Measurements from ENCODE around the gene ACTR2.

ACTR2 gene

DNA sequence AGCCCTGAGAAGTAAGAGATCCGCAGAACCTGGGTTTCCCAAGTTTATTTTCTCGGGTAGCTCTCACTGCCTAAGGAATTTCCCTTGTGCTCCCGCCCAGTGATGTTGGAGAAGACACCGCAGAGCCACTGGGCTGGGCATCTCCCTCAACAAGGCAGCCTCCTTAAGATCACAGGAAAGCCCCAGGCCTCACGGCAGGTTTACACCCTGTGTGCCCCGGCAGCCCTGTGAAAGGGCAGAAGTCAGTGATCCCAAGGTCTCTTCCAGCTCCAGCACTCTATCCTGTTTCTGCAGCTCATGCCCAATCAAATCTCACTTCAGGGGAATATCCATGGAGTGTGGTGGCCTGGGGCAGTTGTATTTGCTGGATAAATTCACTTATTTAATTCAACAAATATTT lies 66.5 kb downstream of the ACTR2 start:
- TF ChIP-seq, protein P1, sequence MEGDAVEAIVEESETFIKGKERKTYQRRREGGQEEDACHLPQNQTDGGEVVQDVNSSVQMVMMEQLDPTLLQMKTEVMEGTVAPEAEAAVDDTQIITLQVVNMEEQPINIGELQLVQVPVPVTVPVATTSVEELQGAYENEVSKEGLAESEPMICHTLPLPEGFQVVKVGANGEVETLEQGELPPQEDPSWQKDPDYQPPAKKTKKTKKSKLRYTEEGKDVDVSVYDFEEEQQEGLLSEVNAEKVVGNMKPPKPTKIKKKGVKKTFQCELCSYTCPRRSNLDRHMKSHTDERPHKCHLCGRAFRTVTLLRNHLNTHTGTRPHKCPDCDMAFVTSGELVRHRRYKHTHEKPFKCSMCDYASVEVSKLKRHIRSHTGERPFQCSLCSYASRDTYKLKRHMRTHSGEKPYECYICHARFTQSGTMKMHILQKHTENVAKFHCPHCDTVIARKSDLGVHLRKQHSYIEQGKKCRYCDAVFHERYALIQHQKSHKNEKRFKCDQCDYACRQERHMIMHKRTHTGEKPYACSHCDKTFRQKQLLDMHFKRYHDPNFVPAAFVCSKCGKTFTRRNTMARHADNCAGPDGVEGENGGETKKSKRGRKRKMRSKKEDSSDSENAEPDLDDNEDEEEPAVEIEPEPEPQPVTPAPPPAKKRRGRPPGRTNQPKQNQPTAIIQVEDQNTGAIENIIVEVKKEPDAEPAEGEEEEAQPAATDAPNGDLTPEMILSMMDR (IDR thresholded peaks at IDR 0.05; ENCODE audit: low read depth, low read length, missing control alignments): no peak
- no peak for DNase-seq (ENCODE audit: low read depth)
- in situ Hi-C loops (cut with HindIII; ENCODE audit: low sequenced_read_pairs): loop anchor here (25.0 kb wide), 1 partner anchor 243 kb away; no protein-coding TSS in a partner anchor
- H3K4me3 ChIP-seq (ENCODE audit: low read depth, low read length): no peak overlapping the region

- DNase-seq (ENCODE audit: low read depth): no peak
- TF ChIP-seq, protein P1 (IDR thresholded peaks at IDR 0.05; ENCODE audit: low read depth, low read length, missing control alignments): no peak
- H3K4me3 ChIP-seq (ENCODE audit: low read depth, low read length): no peak overlapping the region
- in situ Hi-C loops (cut with HindIII; ENCODE audit: low sequenced_read_pairs): loop anchor here (25.0 kb wide), 1 partner anchor 243 kb away; no protein-coding TSS in a partner anchor
Measured at GRCh38 chr2:65294701-65295100, 67.1 kb downstream of the ACTR2 start.

GRCh38 chr2:65296971-65297370 lies 69.3 kb downstream of the ACTR2 start:
- in situ Hi-C loops (cut with HindIII; ENCODE audit: low sequenced_read_pairs): loop anchor here (25.0 kb wide), 1 partner anchor 240 kb away; no protein-coding TSS in a partner anchor
- TF ChIP-seq, protein P1 (IDR thresholded peaks at IDR 0.05; ENCODE audit: low read depth, low read length, missing control alignments): no peak
- H3K4me3 ChIP-seq (ENCODE audit: low read depth, low read length): no peak overlapping the region
- DNase-seq (ENCODE audit: low read depth): no peak

DNA sequence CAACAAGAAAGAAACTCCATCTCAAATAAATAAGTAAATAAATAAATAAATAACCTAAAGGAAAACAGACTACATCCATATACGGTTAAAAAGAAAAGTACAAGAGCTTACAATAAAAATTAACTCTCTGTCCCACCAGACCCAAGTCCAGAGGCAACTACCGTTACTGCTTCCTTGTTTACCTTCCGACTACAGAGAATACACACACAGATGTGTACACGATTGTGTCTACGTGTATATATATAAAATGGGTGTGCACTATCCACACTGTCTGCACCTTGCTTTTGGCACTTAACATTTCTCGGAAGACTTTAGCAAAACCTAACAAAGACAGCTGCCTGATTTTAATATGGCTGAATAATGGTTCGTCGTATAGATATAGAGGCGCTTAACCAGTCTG lies 69.9 kb downstream of the ACTR2 start:
- no peak for DNase-seq (ENCODE audit: low read depth)
- TF ChIP-seq, protein P1 (IDR thresholded peaks at IDR 0.05; ENCODE audit: low read depth, low read length, missing control alignments): no peak
- in situ Hi-C loops (cut with HindIII; ENCODE audit: low sequenced_read_pairs): loop anchor here (25.0 kb wide), 1 partner anchor 240 kb away; no protein-coding TSS in a partner anchor
- no peak overlapping the region for H3K4me3 ChIP-seq (ENCODE audit: low read depth, low read length)

DNA sequence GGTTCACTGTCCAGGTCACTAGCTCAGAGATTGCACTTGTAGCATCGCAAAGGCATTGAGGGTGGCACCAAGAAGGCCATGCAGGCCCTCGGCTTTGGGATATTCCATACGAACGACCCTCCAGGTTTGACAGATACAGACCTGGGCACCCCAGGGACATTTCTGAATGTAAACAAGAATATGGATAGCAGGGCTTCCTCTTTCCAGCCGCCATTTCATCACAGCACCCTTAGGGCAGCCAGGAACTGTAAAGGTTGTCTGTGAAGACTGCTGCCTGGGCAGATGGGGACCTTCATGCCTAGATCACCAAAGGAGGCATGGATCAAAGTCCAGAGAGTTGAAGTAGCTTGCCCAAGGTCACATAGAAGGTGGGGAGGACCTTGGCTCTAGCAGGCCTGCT lies 70.5 kb downstream of the ACTR2 start:
- no peak for DNase-seq (ENCODE audit: low read depth)
- TF ChIP-seq, protein P1 (IDR thresholded peaks at IDR 0.05; ENCODE audit: low read depth, low read length, missing control alignments): no peak
- in situ Hi-C loops (cut with HindIII; ENCODE audit: low sequenced_read_pairs): loop anchor here (25.0 kb wide), 1 partner anchor 239 kb away; no protein-coding TSS in a partner anchor
- H3K4me3 ChIP-seq (ENCODE audit: low read depth, low read length): no peak overlapping the region

GRCh38 chr2:65299246-65299645 lies 71.6 kb downstream of the ACTR2 start:
- in situ Hi-C loops (cut with HindIII; ENCODE audit: low sequenced_read_pairs): loop anchor here (25.0 kb wide), 1 partner anchor 238 kb away; no protein-coding TSS in a partner anchor
- DNase-seq (ENCODE audit: low read depth): no peak

More at GRCh38 chr2:65299246-65299645, 71.6 kb downstream of the ACTR2 start:
- H3K4me3 ChIP-seq (ENCODE audit: low read depth, low read length): no peak overlapping the region
- TF ChIP-seq, protein P1 (IDR thresholded peaks at IDR 0.05; ENCODE audit: low read depth, low read length, missing control alignments): no peak

Measured in astrocyte of the cerebellum (primary cell).